CD1c-positive myeloid dendritic cell (primary cell): Measurements from ENCODE around the gene LCMT2.

ENCODE experiments used
- DNase-seq: peaks from one replicate; pipeline ENCODE4 v3.0.0-alpha.2; 2016; ENCODE audit errors: extremely low spot score

The LCMT2 gene

GRCh38 chr15:43274136-43274535 is 56.2 kb downstream of the LCMT2 start:
- no peak for DNase-seq
